GM18868 (cell line): ENCODE data around the gene IZUMO1R.
A peak's percentile ranks its signal among the peaks of the same experiment; 100 is the strongest.
"Not testable (repeated sequence)": the region's sequence is repeated elsewhere in the genome, so short reads cannot be mapped to it uniquely, and the experiment has no call there.

Experiments
- ATAC-seq: cut with Tn5 transposase; IDR thresholded peaks from one replicate; pipeline ENCODE4 v1.9.1; 2021; ENCODE audit warnings: mild to moderate bottlenecking, moderate library complexity; ENCODE audit not compliant: unreplicated experiment

IZUMO1R gene

GRCh38 chr11:94303966-94304958, at the start of gene IZUMO1R:
Gene IZUMO1R (plus strand): TSS chr11:94304580. CDS start chr11:94305637, 1,057 bp downstream.
- no peak for ATAC-seq

- ATAC-seq = peak; percentile 92
Measured at GRCh38 chr11:94271885-94272372, 32.5 kb upstream of the IZUMO1R start.

GRCh38 chr11:94272738-94273313, 31.6 kb upstream of the IZUMO1R start:
- ATAC-seq = peak; percentile 44

GRCh38 chr11:94275961-94276360, 28.4 kb upstream of the IZUMO1R start:
- ATAC-seq = no peak

GRCh38 chr11:94276943-94277342, 27.4 kb upstream of the IZUMO1R start:
- no peak for ATAC-seq

- ATAC-seq = not testable (repeated sequence)
Measured at GRCh38 chr11:94278207-94278606, 26.2 kb upstream of the IZUMO1R start.

GRCh38 chr11:94279996-94280395, 24.4 kb upstream of the IZUMO1R start:
- ATAC-seq = peak; percentile 68

- no peak for ATAC-seq
Measured at GRCh38 chr11:94281324-94281723, 23.1 kb upstream of the IZUMO1R start.

- ATAC-seq = no peak
Measured at GRCh38 chr11:94283678-94284077, 20.7 kb upstream of the IZUMO1R start.

GRCh38 chr11:94295534-94295933, 8.8 kb upstream of the IZUMO1R start:
- no peak for ATAC-seq

- no peak for ATAC-seq
Measured at GRCh38 chr11:94297985-94298576, 6.3 kb upstream of the IZUMO1R start.

GRCh38 chr11:94302776-94303175, 1.6 kb upstream of the IZUMO1R start:
- ATAC-seq = no peak

- no peak for ATAC-seq
Measured at GRCh38 chr11:94305146-94305545, 766 bp downstream of the IZUMO1R start.

- ATAC-seq = no peak
Measured at GRCh38 chr11:94307101-94307791, 2.9 kb downstream of the IZUMO1R start.

GRCh38 chr11:94308024-94308423, 3.6 kb downstream of the IZUMO1R start:
- no peak for ATAC-seq

GRCh38 chr11:94309757-94310156, 5.4 kb downstream of the IZUMO1R start:
- ATAC-seq = no peak

- ATAC-seq = no peak
Measured at GRCh38 chr11:94310191-94310875, 6.0 kb downstream of the IZUMO1R start.

GRCh38 chr11:94312339-94312738, 8.0 kb downstream of the IZUMO1R start:
- no peak for ATAC-seq

GRCh38 chr11:94314064-94314463, 9.7 kb downstream of the IZUMO1R start:
- no peak for ATAC-seq

- ATAC-seq = no peak
Measured at GRCh38 chr11:94315664-94316063, 11.3 kb downstream of the IZUMO1R start.
